Astrocyte (in vitro differentiated cells and primary cell): ENCODE results near the gene RNPS1.

Source experiments
- EZH2 ChIP-seq: IDR thresholded peaks from 2 replicates; pipeline ENCODE4 v1.6.1; 2012; ENCODE audit warnings: mild to moderate bottlenecking, low read length, inconsistent platforms; ENCODE audit not compliant: insufficient read depth
- TF ChIP-seq, protein P1 (sequence below): IDR thresholded peaks from 2 replicates; pipeline ENCODE4 v1.5.1; 2011; ENCODE audit warnings: low read depth, mild to moderate bottlenecking, inconsistent platforms, low read length, moderate library complexity; ENCODE audit not compliant: insufficient read depth

DNA sequence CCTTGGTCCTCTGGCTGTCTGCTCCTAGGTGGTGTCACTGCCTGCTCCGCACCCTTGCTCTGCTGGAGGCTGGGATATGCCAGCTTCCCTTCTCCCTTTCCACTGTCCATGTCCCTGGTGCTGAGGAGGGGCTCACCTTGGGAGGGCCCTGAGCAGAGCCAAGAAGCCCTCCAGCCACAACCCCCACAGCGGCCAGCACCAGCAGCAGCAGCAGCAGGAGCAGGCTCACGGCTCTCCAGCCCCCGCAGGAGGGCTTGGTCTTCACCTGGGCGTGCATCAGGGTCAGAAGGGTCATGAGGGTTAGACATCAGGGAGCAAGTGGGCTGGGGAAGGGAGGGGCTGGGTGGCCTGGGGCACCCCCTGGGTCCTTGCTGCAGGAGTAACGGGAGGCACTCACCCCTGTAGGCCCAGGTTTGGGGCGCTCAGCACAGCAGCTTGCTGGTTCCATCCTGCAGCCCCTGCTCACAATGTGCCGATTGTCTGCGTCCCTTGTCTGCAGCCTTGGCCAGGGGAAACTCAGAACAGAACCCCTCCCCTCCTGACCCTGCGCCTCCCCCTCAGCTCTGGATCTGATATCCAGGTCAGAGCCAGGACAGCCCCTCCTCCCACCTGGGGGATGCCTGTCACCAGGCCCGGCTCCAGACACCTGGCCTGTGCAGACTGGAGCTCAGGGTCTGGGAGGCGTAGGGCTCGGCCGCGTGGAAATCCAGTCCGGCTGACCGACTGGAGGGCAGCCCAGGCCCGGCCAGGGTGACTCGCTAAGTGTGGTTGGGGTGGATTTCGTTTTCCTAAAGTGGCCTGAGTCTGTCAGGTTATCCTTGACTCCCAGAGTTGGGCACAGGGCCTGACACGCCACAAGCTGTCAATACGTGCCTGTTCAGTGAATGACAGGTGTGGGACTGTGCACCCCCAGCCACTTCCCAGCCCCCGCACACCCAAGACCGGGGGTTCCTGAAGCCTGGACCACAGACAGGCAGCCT lies 57.2 kb downstream of the RNPS1 start, which contains the start of gene BRICD5:
- TF ChIP-seq, protein P1, sequence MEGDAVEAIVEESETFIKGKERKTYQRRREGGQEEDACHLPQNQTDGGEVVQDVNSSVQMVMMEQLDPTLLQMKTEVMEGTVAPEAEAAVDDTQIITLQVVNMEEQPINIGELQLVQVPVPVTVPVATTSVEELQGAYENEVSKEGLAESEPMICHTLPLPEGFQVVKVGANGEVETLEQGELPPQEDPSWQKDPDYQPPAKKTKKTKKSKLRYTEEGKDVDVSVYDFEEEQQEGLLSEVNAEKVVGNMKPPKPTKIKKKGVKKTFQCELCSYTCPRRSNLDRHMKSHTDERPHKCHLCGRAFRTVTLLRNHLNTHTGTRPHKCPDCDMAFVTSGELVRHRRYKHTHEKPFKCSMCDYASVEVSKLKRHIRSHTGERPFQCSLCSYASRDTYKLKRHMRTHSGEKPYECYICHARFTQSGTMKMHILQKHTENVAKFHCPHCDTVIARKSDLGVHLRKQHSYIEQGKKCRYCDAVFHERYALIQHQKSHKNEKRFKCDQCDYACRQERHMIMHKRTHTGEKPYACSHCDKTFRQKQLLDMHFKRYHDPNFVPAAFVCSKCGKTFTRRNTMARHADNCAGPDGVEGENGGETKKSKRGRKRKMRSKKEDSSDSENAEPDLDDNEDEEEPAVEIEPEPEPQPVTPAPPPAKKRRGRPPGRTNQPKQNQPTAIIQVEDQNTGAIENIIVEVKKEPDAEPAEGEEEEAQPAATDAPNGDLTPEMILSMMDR: no peak
- TF ChIP-seq EZH2: no peak
